Right ventricle myocardium inferior (tissue), 1 donor: ENCODE data around the gene TMEM209. TPM values are rescaled to one million over a fixed set of nuclear protein-coding genes. Genes with fewer than 3 reads are reported as not detected.
"Not testable (repeated sequence)": the region's sequence is repeated elsewhere in the genome, so short reads cannot be mapped to it uniquely, and the experiment has no call there.

Experiments used
- ATAC-seq: fragments of 200-7000 bp; cut with Tn5 transposase; one replicate; pipeline ENCODE4 v1.9.1; 2020; ENCODE audit warnings: mild to moderate bottlenecking, moderate library complexity
- DNase-seq: peaks from one replicate; pipeline ENCODE4 v3.0.0; 2021; ENCODE audit errors: missing footprints
- intact Hi-C: fragments of 100-400 bp; cut with DNase I; formaldehyde crosslinking; loops from one replicate; pipeline ENCODE4 v1.11.0; 2022
- total RNA-seq: library from RNA; stranded (reverse); fragmentation: NEBNext Ultra II Directional; extraction: Animal tissue kit (Norgen Biotek cat#: 25700); gene quantifications from one replicate; pipeline ENCODE4 v1.2.1, GENCODE V29; 2021
- donor health status: DM: no; HTN: yes; CAD: no; lungs with severe emphysema.

TMEM209 gene
- total RNA-seq, 1 donor from 2014 or later, result 8.6 TPM

- ATAC-seq, result no peak
- DNase-seq, result no peak
- intact Hi-C loops, result no loop called here
These were observed 69.7 kb downstream of the TMEM209 start for GRCh38 chr7:130135208-130136205.

DNA sequence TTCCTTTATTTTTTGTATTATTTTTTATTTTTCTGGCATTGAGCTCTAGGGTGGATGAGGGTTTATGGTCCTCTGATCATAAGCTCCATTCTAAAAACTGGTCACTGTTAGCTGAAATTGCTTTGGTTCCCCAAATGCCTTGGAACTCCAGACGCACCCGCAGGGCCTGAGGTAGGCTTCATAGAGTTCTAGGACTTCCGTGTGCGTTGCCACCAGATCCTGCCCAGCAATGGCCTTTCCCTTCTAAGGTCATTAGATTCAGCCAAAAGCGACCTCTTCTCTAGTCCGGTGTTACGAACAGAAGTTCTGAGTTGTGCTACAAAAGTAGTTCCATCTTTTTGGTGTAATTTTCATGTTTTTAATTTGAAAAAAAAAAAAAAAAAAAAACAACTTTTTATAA lies 70.5 kb downstream of the TMEM209 start:
- no peak for DNase-seq
- intact Hi-C loops, result no loop called here
- no peak for ATAC-seq

GRCh38 chr7:130134106-130134636 lies 71.0 kb downstream of the TMEM209 start:
- intact Hi-C loops, result no loop called here
- DNase-seq (no peak), ATAC-seq (no peak)

DNA sequence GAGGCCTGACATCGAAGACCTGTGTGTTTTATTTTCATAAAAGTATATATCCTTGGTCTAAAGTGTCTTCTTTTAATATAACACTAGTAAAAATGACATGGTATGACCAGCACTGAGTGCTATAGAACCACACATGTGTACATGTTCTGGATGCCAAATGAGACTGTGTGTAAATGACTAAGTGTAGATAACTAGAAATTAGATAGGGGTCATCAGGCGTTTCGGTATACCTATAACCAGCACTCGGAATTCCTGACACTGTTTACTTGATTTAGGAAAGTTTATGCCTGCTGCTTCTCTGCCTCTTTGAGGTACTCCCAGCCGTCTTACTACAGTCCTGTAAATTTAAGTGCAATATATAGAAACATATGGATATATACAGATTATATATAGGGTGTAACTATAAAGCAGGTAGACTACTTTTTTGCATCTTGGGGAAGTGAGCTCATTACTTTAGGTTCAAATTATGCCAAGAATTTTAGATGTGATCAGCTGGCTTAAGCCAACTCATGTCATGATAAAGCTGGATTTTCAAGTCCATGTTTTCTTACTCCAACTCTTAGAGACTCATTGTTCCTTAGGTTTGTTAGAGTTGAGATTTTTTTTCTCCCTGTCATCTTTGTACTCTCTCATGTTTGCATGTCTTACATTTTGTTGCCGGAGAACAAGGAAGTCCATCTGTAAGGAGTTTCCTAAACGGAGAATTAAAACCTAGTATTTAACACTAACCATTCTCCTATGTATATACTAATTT lies 72.0 kb downstream of the TMEM209 start:
- DNase-seq (no peak), ATAC-seq (no peak)
- intact Hi-C loops, result no loop called here

DNA sequence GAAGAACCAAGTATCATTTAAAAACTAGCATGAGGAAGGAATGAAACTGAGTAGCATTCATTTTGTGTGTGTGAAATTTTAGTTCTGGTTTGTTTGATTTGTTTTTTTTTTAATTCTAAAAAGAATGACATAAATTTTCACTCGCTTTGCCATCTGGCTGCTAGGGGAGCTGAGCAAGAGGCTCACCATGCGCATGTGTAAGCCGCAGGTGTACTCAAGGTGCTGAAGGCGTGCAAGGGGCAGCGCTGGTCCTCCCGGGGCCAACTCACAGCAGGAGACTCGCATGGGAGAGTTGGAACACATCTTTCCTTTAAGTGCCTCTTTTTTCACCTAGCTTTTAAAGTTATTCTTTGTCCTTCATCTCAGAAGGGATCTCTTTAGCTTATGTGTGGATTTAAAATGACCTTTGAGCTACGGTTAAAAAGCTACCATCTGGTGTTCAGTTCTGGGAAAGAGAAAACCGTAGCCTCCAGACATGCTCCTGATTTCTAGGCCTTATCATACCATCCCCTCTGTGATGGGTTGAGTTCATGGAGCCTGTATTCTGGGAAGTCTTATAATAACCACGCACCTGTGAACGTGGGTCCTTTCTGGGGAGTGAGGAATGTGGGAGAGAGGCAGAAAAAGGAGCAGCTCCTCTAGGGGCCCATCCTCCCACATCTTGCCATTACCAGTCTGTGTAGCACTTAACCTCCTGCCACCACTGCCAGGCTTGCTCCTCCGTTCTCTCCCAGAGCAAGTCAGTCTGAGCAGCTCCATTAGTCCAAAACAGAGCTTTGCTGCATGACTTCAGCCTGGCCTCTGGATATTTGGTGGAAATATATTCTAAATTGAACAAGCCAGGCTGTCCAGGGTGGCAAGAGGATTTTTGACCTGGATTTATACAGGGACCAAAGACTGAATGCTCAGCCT lies 73.0 kb downstream of the TMEM209 start:
- no peak for ATAC-seq
- intact Hi-C loops, result no loop called here
- DNase-seq, result no peak

DNA sequence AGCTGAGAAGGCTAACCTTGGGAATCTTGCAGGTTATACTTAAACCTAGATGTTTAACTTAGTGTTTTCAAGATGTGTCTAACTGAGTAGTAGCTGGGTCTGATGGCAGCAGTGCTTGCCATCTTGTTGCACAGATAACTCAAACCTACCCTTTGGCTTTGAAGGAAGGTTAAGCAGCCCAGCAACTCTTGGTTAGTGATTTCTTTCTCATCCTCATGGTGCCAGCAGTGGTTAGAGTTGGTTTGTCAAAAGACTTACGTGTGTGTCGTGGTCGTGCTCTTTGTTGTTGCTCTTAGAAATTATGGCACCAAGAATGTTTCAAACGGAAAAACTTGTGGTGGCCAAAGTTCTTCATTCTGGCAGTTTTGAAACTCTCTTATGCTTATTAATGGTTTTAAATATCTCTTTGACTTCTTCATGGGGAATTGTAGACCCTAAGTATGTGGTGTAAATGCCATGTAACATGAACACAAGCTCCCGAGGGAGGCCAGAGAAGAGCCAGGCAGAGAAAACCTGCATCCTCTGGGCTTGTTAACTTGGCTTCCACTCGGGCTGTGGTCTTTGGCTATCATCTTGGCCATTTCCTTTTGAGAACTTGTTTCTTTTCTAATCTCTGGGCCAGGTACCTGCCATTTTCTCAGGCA lies 73.9 kb downstream of the TMEM209 start:
- DNase-seq (no peak), ATAC-seq (no peak)
- intact Hi-C loops, result no loop called here

DNA sequence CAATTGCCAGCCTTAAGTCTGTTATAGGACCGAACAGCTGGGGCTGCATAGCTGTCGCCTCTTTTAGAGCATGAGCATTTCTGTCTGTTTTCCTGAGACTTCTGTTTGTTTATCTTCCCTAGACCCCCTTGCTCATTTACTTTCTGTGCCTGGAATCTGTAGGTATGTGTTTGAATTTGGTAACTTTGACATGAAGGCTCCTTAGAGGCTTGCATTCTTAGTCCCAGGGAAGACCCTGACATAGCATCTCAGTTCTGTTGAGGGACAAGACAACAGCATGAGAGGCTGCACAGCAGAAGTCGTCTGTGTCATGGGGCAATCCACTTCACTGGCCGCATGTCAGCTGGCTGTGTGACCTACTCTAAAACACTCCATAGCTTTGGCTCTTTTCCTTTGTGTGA lies 76.2 kb downstream of the TMEM209 start:
- intact Hi-C loops, result no loop called here
- ATAC-seq, result no peak
- no peak for DNase-seq

- ATAC-seq, result peak; percentile 39
These were observed 77.3 kb downstream of the TMEM209 start for GRCh38 chr7:130127821-130128317.

GRCh38 chr7:130127404-130127803 lies 77.8 kb downstream of the TMEM209 start:
- intact Hi-C loops, result no loop called here
- ATAC-seq (no peak), DNase-seq (no peak)

More at GRCh38 chr7:130127821-130128317, 77.3 kb downstream of the TMEM209 start:
- intact Hi-C loops, result no loop called here
- no peak for DNase-seq

DNA sequence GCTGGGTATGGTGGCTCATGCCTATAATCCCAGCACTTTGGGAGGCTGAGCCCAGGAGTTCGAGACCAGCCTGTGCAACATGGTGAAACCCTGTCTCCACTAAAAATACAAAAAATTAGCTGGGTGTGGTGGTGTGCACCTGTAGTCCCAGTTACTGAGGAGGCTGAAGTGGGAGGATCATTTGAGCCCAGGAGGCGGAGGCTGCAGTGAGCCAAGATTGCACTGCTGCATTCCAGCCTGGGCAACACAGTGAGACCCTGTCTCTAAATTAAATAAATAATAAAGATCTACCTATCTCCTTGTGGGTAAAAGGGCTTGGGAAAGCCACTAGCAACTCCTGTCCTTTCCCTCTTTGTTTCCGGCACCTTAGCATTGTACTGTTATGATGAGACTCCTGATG lies 78.4 kb downstream of the TMEM209 start:
- DNase-seq, intact Hi-C loops: not testable (repeated sequence)

GRCh38 chr7:130124711-130125110 lies 80.5 kb downstream of the TMEM209 start:
- DNase-seq (no peak), ATAC-seq (no peak)
- intact Hi-C loops, result no loop called here

More for the DNA sequence above, 78.4 kb downstream of the TMEM209 start:
- ATAC-seq, result not testable (repeated sequence)

GRCh38 chr7:130123501-130123900 lies 81.7 kb downstream of the TMEM209 start:
- intact Hi-C loops, result no loop called here
- ATAC-seq (no peak), DNase-seq (no peak)

DNA sequence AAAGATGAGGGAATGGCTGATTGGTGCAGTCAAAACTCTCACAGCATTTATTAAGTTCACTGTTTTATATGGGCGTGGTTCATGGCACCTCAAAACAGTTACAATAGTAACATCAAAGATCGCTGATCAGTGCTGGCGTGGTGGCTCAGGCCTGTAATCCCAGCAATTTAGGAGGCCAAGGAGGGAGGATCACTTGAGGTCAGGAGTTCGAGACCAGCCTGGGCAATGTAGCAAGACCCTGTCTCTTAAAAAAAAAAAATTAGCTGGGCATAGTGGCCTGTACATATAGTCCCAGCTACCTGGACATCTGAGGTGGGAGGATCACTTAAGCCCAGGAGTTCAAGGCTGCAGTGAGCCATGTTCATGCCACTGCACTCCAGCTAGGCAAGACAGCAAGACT lies 86.4 kb downstream of the TMEM209 start:
- intact Hi-C loops, result no loop called here
- ATAC-seq, result no peak
- DNase-seq, result no peak

DNA sequence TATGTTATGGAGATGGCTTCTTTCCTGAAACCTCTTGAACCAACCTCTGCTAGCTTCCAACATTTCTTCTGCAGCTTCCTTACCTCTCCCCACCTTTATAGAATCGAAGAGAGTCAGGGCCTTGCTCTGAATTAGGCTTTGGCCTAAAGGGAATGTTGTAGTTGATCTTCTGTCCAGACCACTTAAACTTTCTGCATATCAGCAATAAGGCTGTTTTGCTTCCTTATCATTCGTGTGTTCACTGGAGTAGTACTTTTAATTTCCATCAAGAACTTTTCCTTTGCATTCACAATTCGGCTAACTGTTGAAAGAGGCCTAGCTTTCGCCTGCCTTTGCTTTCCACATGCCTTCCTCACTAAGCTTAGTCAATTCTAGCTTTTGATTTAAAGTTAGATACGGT lies 86.9 kb downstream of the TMEM209 start:
- ATAC-seq, result no peak
- intact Hi-C loops, result no loop called here
- no peak for DNase-seq

- intact Hi-C loops, result no loop called here
- DNase-seq, result no peak
These were observed 90.4 kb downstream of the TMEM209 start for GRCh38 chr7:130114776-130115175.

More at GRCh38 chr7:130114776-130115175, 90.4 kb downstream of the TMEM209 start:
- no peak for ATAC-seq
